Suprapubic skin (tissue), 4 donors: ENCODE measurements around the gene ALG14. TPM values are rescaled to one million over a fixed set of nuclear protein-coding genes. Genes with fewer than 3 reads are reported as not detected.

Experiments
- DNase-seq, 2 donors: peaks; one replicate each; pipeline ENCODE4 v3.0.0-alpha.2; 2019; ENCODE audit warnings: low spot score in 2 of 2
- H3K27ac ChIP-seq: fragments of 200-600 bp; sonication (generic); one replicate; pipeline ENCODE4 v1.5.1; 2019
- H3K27me3 ChIP-seq: fragments of 200-600 bp; sonication (generic); one replicate; pipeline ENCODE4 v1.5.1; 2019
- H3K36me3 ChIP-seq: fragments of 200-600 bp; sonication (generic); one replicate; pipeline ENCODE4 v1.5.1; 2019
- H3K4me1 ChIP-seq: fragments of 200-600 bp; sonication (generic); one replicate; pipeline ENCODE4 v1.5.1; 2019
- H3K4me3 ChIP-seq: fragments of 200-600 bp; sonication (generic); one replicate; pipeline ENCODE4 v1.5.1; 2019; ENCODE audit warnings: mild to moderate bottlenecking
- H3K9me3 ChIP-seq: fragments of 200-600 bp; sonication (generic); one replicate; pipeline ENCODE4 v1.5.1; 2019
- EP300 ChIP-seq: sonication (generic); formaldehyde crosslinking; IDR thresholded peaks from one replicate; pipeline ENCODE4 v1.6.1; 2017; ENCODE audit warnings: antibody characterized with exemption
- POLR2A ChIP-seq, 2 donors: fragments of 450-650 bp; IDR thresholded peaks; one replicate each; pipeline ENCODE4 v1.6.1; 2017; ENCODE audit warnings: antibody characterized with exemption in 2 of 2, mild to moderate bottlenecking in 2 of 2, moderate library complexity in 2 of 2
- POLR2AphosphoS5 ChIP-seq, 3 donors: sonication (generic); formaldehyde crosslinking; IDR thresholded peaks; one replicate each; pipeline ENCODE4 v1.6.1; 2017; ENCODE audit warnings: antibody characterized with exemption in 3 of 3
- WGBS: methylation state at CpG from one replicate; pipeline ENCODE4 v1.1.5; 2018; 5-methylcytosine and 5-hydroxymethylcytosine counted together
- total RNA-seq, 4 donors: library from RNA; depleted of rRNA; stranded (reverse); fragments of >200 nt; gene quantifications; one replicate each; pipeline ENCODE4 v1.1.0, GENCODE V29; 2016
- TF ChIP-seq, protein P1 (sequence below), 2 donors: fragments of 200-600 bp in 1 of 2; fragments of 450-650 bp in 1 of 2; sonication (generic) in 1 of 2; IDR thresholded peaks; one replicate each; pipeline ENCODE4 v1.5.1; 2016 to 2019; ENCODE audit warnings: antibody characterized with exemption in 2 of 2, mild to moderate bottlenecking in 1 of 2, moderate library complexity in 1 of 2

Gene ALG14
- total RNA-seq, 4 donors from 2014 or later = 0.80 to 1.6 (median 1.1) TPM

DNA sequence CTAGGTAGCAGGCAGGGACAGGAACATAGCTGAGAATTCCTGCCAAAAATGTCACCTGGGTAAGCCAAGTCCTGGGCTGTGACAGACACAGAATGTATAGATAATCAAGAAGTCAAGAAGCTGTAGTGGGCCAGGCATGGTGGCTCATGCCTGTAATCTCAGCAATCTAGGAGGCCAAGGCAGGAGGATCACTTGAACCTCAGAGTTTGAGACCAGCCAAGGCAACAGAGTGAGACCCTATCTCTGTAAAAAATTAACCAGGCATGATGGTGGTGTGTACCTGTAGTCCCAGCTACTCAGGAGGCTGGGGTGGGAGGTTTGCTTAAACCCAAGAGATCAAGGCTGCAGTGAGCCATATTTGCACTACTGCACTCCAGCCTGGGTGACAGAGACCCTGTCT is 3.3 kb upstream of the ALG14 start:
- Histone ChIP-seq H3K4me1 (peaks cover 18% of the 10 kb centered on the region), H3K4me3 (no peak overlapping the region), H3K27me3 (peaks cover 2% of the 10 kb centered on the region), H3K9me3 (no peaks in the 10 kb centered on the region), H3K27ac (no peak overlapping the region), H3K36me3 (no peaks in the 10 kb centered on the region)
- no peak for DNase-seq
- TF ChIP-seq POLR2A (IDR thresholded peaks at IDR 0.05) (no peak), POLR2AphosphoS5 (IDR thresholded peaks at IDR 0.05) (no peak)

DNA sequence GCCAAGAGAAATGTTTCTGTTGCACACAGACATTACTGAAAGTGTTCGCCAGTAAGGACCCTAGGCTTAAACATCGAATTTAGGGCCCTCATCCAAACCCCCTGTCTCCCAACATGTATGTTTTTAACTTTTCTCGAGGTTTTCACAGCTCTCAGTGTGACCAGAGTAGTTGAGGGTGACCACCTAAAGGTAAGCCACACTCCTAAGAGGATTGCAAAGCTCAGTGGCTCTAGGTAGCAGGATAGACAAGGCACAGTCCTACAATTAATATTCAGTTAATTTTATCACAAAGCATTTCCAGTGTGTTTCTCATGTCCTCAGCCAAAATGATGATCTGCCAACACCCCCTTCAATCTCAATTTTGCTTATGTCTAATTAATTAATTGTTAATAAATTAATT is 695 bp upstream of the ALG14 start:
- no peaks in the 10 kb centered on the region for H3K36me3 ChIP-seq
- peak overlapping the region; percentile 61 for H3K4me3 ChIP-seq
- TF ChIP-seq POLR2A (IDR thresholded peaks at IDR 0.05) = no peak
- TF ChIP-seq, protein P1, sequence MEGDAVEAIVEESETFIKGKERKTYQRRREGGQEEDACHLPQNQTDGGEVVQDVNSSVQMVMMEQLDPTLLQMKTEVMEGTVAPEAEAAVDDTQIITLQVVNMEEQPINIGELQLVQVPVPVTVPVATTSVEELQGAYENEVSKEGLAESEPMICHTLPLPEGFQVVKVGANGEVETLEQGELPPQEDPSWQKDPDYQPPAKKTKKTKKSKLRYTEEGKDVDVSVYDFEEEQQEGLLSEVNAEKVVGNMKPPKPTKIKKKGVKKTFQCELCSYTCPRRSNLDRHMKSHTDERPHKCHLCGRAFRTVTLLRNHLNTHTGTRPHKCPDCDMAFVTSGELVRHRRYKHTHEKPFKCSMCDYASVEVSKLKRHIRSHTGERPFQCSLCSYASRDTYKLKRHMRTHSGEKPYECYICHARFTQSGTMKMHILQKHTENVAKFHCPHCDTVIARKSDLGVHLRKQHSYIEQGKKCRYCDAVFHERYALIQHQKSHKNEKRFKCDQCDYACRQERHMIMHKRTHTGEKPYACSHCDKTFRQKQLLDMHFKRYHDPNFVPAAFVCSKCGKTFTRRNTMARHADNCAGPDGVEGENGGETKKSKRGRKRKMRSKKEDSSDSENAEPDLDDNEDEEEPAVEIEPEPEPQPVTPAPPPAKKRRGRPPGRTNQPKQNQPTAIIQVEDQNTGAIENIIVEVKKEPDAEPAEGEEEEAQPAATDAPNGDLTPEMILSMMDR (IDR thresholded peaks at IDR 0.05) = no peak
- no peak for TF ChIP-seq POLR2AphosphoS5 (IDR thresholded peaks at IDR 0.05)
- TF ChIP-seq EP300 = no peak
- DNase-seq = no peak
- peaks cover 2% of the 10 kb centered on the region for H3K27me3 ChIP-seq
- H3K27ac ChIP-seq = peak overlapping the region; percentile 88
- WGBS = 24% methylated on average over 3 of the region's 3 CpGs
- H3K9me3 ChIP-seq = no peaks in the 10 kb centered on the region
- H3K4me1 ChIP-seq = peaks cover 18% of the 10 kb centered on the region

DNA sequence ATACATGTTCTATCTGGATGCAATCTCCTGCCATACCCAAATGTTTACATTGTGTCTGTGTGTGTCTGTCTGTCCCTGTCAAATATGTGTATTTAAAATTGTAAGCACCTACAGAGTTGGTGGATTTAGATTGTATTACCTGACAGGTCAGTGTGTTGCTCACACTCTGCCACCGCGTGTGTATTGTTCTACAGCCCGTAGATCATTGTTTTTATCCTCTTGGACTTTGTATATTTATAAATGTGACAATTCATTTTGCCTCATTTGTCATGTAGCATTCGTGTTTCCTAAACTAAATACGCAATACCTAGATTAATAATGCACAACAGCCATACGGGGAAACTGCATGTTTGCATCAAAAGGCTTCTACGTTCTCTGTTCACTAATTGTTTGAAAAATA is 634 bp downstream of the ALG14 start:
- H3K4me3 ChIP-seq = peak overlapping the region; percentile 61
- peaks cover 2% of the 10 kb centered on the region for H3K27me3 ChIP-seq
- no peaks in the 10 kb centered on the region for H3K36me3 ChIP-seq
- H3K4me1 ChIP-seq = peaks cover 18% of the 10 kb centered on the region
- no peak for DNase-seq
- H3K9me3 ChIP-seq = no peaks in the 10 kb centered on the region
- WGBS = 10% methylated on average over 7 of the region's 7 CpGs
- TF ChIP-seq POLR2AphosphoS5 (IDR thresholded peaks at IDR 0.05) (no peak), POLR2A (IDR thresholded peaks at IDR 0.05) (no peak), EP300 (no peak)
- TF ChIP-seq, protein P1 (IDR thresholded peaks at IDR 0.05) = no peak
- H3K27ac ChIP-seq = peak overlapping the region; percentile 88

DNA sequence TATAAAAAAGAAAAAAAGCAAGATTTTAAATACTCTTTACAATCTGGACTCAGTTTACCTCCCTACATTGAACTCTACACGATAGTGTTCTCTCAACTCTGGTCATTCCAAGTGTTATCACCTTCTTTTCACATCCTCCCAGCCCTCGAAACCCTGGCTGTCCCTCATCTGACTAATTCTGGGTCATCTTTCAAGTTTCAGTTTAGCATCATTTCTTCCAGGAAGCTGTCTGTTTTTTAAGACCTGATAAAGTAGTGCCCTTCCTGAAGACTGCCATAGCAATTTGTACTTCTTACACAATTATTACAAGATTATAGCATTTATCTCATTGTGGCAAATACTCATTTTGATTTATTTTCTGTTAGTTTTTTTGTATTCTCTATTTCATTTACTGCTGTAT is 1.2 kb downstream of the ALG14 start:
- WGBS = 81% methylated on average over 2 of the region's 2 CpGs
- Histone ChIP-seq H3K27ac (no peak overlapping the region), H3K4me3 (peak overlapping the region; percentile 61), H3K4me1 (peaks cover 18% of the 10 kb centered on the region), H3K36me3 (no peaks in the 10 kb centered on the region), H3K9me3 (no peaks in the 10 kb centered on the region), H3K27me3 (no peaks in the 10 kb centered on the region)
- no peak for DNase-seq
- TF ChIP-seq POLR2A (IDR thresholded peaks at IDR 0.05) = no peak
- no peak for TF ChIP-seq EP300
- TF ChIP-seq POLR2AphosphoS5 (IDR thresholded peaks at IDR 0.05) = no peak
- TF ChIP-seq, protein P1 (IDR thresholded peaks at IDR 0.05) = no peak

GRCh38 chr1:95069710-95070093 is 3.0 kb downstream of the ALG14 start:
- Histone ChIP-seq H3K4me3 (no peak overlapping the region), H3K36me3 (peaks cover 4% of the 10 kb centered on the region), H3K27ac (no peak overlapping the region), H3K9me3 (no peaks in the 10 kb centered on the region), H3K4me1 (peaks cover 18% of the 10 kb centered on the region), H3K27me3 (no peaks in the 10 kb centered on the region)
- no peak for DNase-seq
- TF ChIP-seq POLR2AphosphoS5 (IDR thresholded peaks at IDR 0.05) = no peak
- TF ChIP-seq POLR2A (IDR thresholded peaks at IDR 0.05) = no peak
- no peak for TF ChIP-seq EP300
- TF ChIP-seq, protein P1 (IDR thresholded peaks at IDR 0.05) = no peak
- 91% methylated on average over 5 of the region's 5 CpGs for WGBS
